Omental fat pad (tissue), 4 donors: Measurements from ENCODE around the gene SLC31A1. TPM values are rescaled to one million over a fixed set of nuclear protein-coding genes. Genes with fewer than 3 reads are reported as not detected.

Experiments used
- total RNA-seq, 4 donors: library from RNA; depleted of rRNA; stranded (reverse); fragments of >200 nt; gene quantifications; one replicate each; pipeline ENCODE4 v1.1.0, GENCODE V29; 2016

Gene SLC31A1
- total RNA-seq, 4 donors from 2014 or later, result 11.2 to 26.7 (median 18.6) TPM

Other genes with a start within 250 kb of the SLC31A1 start
- 1 to 10 TPM in 3 of 4 donors, not detected in 1; 1.4 to 2.1 (median 2.0) TPM for gene ZNF883, start 209.4 kb upstream of the SLC31A1 start, total RNA-seq
- 1 to 10 TPM; 1.3 to 2.5 (median 1.9) TPM for gene ZFP37, start 164.8 kb upstream of the SLC31A1 start, total RNA-seq
- gene SLC31A2, start 70.5 kb upstream of the SLC31A1 start, total RNA-seq, result 100 to 1,000 TPM in 1 of 4 donors, 10 to 100 TPM in 3; 50.3 to 141 (median 96.1) TPM
- gene FKBP15, start 267 bp upstream of the SLC31A1 start, total RNA-seq, result 10 to 100 TPM; 20.5 to 42.3 (median 32.0) TPM
- 10 to 100 TPM; 20.1 to 39.9 (median 25.3) TPM for gene CDC26, start 54.0 kb downstream of the SLC31A1 start, total RNA-seq
- gene PRPF4, start 54.1 kb downstream of the SLC31A1 start, total RNA-seq, result 10 to 100 TPM; 15.4 to 33.9 (median 18.7) TPM
- under 1 TPM in 1 of 4 donors, not detected in 3; 0.19 TPM for gene RNF183, start 81.8 kb downstream of the SLC31A1 start, total RNA-seq
- gene WDR31, start 118.7 kb downstream of the SLC31A1 start, total RNA-seq, result 1 to 10 TPM in 2 of 4 donors, under 1 TPM in 2; 0.60 to 2.0 (median 0.90) TPM
- under 1 TPM in 2 of 4 donors, not detected in 2; 0.19 to 0.63 TPM for gene BSPRY, start 128.0 kb downstream of the SLC31A1 start, total RNA-seq
- gene HDHD3, start 155.4 kb downstream of the SLC31A1 start, total RNA-seq, result 10 to 100 TPM; 12.6 to 30.6 (median 16.7) TPM
- gene ALAD, start 179.7 kb downstream of the SLC31A1 start, total RNA-seq, result 10 to 100 TPM; 24.7 to 28.9 (median 25.7) TPM
- gene POLE3, start 189.1 kb downstream of the SLC31A1 start, total RNA-seq, result 10 to 100 TPM; 29.1 to 59.4 (median 32.2) TPM
- under 1 TPM; 0.37 to 0.96 (median 0.53) TPM for gene C9orf43, start 189.2 kb downstream of the SLC31A1 start, total RNA-seq
- 100 to 1,000 TPM in 2 of 4 donors, 10 to 100 TPM in 2; 76.0 to 169 (median 105) TPM for gene RGS3, start 242.2 kb downstream of the SLC31A1 start, total RNA-seq